H1 (cell line): ENCODE results near the gene PPCDC. TPM values are rescaled to one million over a fixed set of nuclear protein-coding genes. Genes with fewer than 3 reads are reported as not detected.

Experiments used
- RAD21 ChIP-seq, 2 experiments: IDR thresholded peaks in 1 of 2; conservative IDR thresholded peaks in 1 of 2; 2 replicates each; pipeline ENCODE4 v1.6.1; 2011; ENCODE audit warnings: low read depth in 2 of 2, low read length in 2 of 2, improper control_type of control experiment in 1 of 2, inconsistent platforms in 1 of 2, mild to moderate bottlenecking in 1 of 2, moderate library complexity in 1 of 2
- polyA plus RNA-seq, 7 experiments: library from polyadenylated mRNA; depleted of rRNA in 3 of 7; stranded (reverse) in 5 of 7; unstranded in 2 of 7; fragments of >200 nt in 5 of 7; fragments of 200-250 nt in 2 of 7; gene quantifications; 1 replicate in 5 of 7; 2 replicates in 1 of 7; 4 replicates in 1 of 7; pipeline versions ENCODE4 v1.2.1 to v1.2.3, GENCODE V29; 2011 to 2013; ENCODE audit warnings: missing spikeins in 2 of 7, mixed read lengths in 2 of 7
- total RNA-seq: library from RNA; stranded (reverse); fragmentation: NEBNext Ultra II Directional; extraction: Animal tissue kit (Norgen Biotek cat#: 25700); gene quantifications from 2 replicates; pipeline ENCODE4 v1.2.1, GENCODE V29; 2021
- TF ChIP-seq, protein P1 (sequence below): fragments of 300-600 bp; sonication (generic); IDR thresholded peaks from 2 replicates; pipeline ENCODE4 v1.7.1; 2012; ENCODE audit warnings: low read length, moderate library complexity, mild to moderate bottlenecking, inconsistent platforms; ENCODE audit not compliant: insufficient replicate concordance
- TF ChIP-seq, protein P2 (sequence below): IDR thresholded peaks from 2 replicates; pipeline ENCODE4 v1.6.1; 2012; ENCODE audit warnings: inconsistent platforms
- TF ChIP-seq, protein P3 (sequence below), 3 experiments: IDR thresholded peaks; 1 replicate in 2 of 3; 2 replicates in 1 of 3; pipeline versions ENCODE4 v1.5.1 to v1.6.1; 2011; ENCODE audit warnings: low read length in 3 of 3, mild to moderate bottlenecking in 3 of 3, inconsistent platforms in 2 of 3, low read depth in 1 of 3, moderate library complexity in 1 of 3; ENCODE audit not compliant: insufficient read depth in 1 of 3; ENCODE audit errors: control extremely low read depth in 1 of 3

The PPCDC gene
- total and polyA plus RNA-seq, 2 of the 8 experiments (the other 6 are each of a cell fraction or from before 2014, with no cell fraction given) = 11.3 to 29.7 TPM

GRCh38 chr15:74994236-74994635, 29.2 kb upstream of the PPCDC start (continued):
- TF ChIP-seq, protein P1, sequence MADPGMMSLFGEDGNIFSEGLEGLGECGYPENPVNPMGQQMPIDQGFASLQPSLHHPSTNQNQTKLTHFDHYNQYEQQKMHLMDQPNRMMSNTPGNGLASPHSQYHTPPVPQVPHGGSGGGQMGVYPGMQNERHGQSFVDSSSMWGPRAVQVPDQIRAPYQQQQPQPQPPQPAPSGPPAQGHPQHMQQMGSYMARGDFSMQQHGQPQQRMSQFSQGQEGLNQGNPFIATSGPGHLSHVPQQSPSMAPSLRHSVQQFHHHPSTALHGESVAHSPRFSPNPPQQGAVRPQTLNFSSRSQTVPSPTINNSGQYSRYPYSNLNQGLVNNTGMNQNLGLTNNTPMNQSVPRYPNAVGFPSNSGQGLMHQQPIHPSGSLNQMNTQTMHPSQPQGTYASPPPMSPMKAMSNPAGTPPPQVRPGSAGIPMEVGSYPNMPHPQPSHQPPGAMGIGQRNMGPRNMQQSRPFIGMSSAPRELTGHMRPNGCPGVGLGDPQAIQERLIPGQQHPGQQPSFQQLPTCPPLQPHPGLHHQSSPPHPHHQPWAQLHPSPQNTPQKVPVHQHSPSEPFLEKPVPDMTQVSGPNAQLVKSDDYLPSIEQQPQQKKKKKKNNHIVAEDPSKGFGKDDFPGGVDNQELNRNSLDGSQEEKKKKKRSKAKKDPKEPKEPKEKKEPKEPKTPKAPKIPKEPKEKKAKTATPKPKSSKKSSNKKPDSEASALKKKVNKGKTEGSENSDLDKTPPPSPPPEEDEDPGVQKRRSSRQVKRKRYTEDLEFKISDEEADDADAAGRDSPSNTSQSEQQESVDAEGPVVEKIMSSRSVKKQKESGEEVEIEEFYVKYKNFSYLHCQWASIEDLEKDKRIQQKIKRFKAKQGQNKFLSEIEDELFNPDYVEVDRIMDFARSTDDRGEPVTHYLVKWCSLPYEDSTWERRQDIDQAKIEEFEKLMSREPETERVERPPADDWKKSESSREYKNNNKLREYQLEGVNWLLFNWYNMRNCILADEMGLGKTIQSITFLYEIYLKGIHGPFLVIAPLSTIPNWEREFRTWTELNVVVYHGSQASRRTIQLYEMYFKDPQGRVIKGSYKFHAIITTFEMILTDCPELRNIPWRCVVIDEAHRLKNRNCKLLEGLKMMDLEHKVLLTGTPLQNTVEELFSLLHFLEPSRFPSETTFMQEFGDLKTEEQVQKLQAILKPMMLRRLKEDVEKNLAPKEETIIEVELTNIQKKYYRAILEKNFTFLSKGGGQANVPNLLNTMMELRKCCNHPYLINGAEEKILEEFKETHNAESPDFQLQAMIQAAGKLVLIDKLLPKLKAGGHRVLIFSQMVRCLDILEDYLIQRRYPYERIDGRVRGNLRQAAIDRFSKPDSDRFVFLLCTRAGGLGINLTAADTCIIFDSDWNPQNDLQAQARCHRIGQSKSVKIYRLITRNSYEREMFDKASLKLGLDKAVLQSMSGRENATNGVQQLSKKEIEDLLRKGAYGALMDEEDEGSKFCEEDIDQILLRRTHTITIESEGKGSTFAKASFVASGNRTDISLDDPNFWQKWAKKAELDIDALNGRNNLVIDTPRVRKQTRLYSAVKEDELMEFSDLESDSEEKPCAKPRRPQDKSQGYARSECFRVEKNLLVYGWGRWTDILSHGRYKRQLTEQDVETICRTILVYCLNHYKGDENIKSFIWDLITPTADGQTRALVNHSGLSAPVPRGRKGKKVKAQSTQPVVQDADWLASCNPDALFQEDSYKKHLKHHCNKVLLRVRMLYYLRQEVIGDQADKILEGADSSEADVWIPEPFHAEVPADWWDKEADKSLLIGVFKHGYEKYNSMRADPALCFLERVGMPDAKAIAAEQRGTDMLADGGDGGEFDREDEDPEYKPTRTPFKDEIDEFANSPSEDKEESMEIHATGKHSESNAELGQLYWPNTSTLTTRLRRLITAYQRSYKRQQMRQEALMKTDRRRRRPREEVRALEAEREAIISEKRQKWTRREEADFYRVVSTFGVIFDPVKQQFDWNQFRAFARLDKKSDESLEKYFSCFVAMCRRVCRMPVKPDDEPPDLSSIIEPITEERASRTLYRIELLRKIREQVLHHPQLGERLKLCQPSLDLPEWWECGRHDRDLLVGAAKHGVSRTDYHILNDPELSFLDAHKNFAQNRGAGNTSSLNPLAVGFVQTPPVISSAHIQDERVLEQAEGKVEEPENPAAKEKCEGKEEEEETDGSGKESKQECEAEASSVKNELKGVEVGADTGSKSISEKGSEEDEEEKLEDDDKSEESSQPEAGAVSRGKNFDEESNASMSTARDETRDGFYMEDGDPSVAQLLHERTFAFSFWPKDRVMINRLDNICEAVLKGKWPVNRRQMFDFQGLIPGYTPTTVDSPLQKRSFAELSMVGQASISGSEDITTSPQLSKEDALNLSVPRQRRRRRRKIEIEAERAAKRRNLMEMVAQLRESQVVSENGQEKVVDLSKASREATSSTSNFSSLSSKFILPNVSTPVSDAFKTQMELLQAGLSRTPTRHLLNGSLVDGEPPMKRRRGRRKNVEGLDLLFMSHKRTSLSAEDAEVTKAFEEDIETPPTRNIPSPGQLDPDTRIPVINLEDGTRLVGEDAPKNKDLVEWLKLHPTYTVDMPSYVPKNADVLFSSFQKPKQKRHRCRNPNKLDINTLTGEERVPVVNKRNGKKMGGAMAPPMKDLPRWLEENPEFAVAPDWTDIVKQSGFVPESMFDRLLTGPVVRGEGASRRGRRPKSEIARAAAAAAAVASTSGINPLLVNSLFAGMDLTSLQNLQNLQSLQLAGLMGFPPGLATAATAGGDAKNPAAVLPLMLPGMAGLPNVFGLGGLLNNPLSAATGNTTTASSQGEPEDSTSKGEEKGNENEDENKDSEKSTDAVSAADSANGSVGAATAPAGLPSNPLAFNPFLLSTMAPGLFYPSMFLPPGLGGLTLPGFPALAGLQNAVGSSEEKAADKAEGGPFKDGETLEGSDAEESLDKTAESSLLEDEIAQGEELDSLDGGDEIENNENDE = no peak
- TF ChIP-seq RAD21 (IDR thresholded peaks at IDR 0.05 in 1 of 2, conservative IDR thresholded peaks at IDR 0.05 in 1 of 2; ENCODE audit: low read depth in 2 of 2, low read length in 2 of 2) = no peak
- TF ChIP-seq, protein P2, sequence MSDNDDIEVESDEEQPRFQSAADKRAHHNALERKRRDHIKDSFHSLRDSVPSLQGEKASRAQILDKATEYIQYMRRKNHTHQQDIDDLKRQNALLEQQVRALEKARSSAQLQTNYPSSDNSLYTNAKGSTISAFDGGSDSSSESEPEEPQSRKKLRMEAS = no peak
- TF ChIP-seq, protein P3, sequence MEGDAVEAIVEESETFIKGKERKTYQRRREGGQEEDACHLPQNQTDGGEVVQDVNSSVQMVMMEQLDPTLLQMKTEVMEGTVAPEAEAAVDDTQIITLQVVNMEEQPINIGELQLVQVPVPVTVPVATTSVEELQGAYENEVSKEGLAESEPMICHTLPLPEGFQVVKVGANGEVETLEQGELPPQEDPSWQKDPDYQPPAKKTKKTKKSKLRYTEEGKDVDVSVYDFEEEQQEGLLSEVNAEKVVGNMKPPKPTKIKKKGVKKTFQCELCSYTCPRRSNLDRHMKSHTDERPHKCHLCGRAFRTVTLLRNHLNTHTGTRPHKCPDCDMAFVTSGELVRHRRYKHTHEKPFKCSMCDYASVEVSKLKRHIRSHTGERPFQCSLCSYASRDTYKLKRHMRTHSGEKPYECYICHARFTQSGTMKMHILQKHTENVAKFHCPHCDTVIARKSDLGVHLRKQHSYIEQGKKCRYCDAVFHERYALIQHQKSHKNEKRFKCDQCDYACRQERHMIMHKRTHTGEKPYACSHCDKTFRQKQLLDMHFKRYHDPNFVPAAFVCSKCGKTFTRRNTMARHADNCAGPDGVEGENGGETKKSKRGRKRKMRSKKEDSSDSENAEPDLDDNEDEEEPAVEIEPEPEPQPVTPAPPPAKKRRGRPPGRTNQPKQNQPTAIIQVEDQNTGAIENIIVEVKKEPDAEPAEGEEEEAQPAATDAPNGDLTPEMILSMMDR (IDR thresholded peaks at IDR 0.05; ENCODE audit: control extremely low read depth in 1 of 3, insufficient read depth in 1 of 3, low read depth in 1 of 3, low read length in 3 of 3) = no peak
